Measurements from ENCODE around the gene FRZB.
"Not testable (repeated sequence)": the region's sequence is repeated elsewhere in the genome, so short reads cannot be mapped to it uniquely, and the experiment has no call there.

Gene FRZB

GRCh38 chr2:182887753-182888415, 21.4 kb upstream of the FRZB start:
- no peak for DNase-seq

GRCh38 chr2:182887093-182887492, 20.7 kb upstream of the FRZB start:
- no peak for DNase-seq

- no peak for DNase-seq
Measured at GRCh38 chr2:182885771-182886170, 19.3 kb upstream of the FRZB start.

GRCh38 chr2:182883451-182883850, 17.0 kb upstream of the FRZB start:
- DNase-seq = no peak

- DNase-seq = not testable (repeated sequence)
Measured at GRCh38 chr2:182880100-182880499, 13.7 kb upstream of the FRZB start.

- not testable (repeated sequence) for DNase-seq
Measured at GRCh38 chr2:182876653-182877052, 10.2 kb upstream of the FRZB start.

- no peak for DNase-seq
Measured at GRCh38 chr2:182870227-182870626, 3.8 kb upstream of the FRZB start.

- no peak for DNase-seq
Measured at GRCh38 chr2:182868054-182868796, 1.8 kb upstream of the FRZB start.

- no peak for DNase-seq
Measured at GRCh38 chr2:182867426-182868053, 1.1 kb upstream of the FRZB start.

- DNase-seq = no peak
Measured at GRCh38 chr2:182866095-182866460, 359 bp downstream of the FRZB start.

- no peak for DNase-seq
Measured at GRCh38 chr2:182864949-182865570, 1.4 kb downstream of the FRZB start.

GRCh38 chr2:182863642-182864041, 2.8 kb downstream of the FRZB start:
- DNase-seq = no peak

- DNase-seq = no peak
Measured at GRCh38 chr2:182862091-182862490, 4.3 kb downstream of the FRZB start.

- DNase-seq = no peak
Measured at GRCh38 chr2:182860858-182861257, 5.6 kb downstream of the FRZB start.

- no peak for DNase-seq
Measured at GRCh38 chr2:182858671-182859070, 7.8 kb downstream of the FRZB start.

- DNase-seq = no peak
Measured at GRCh38 chr2:182855376-182855775, 11.1 kb downstream of the FRZB start.

GRCh38 chr2:182854375-182855105, 11.9 kb downstream of the FRZB start:
- DNase-seq = no peak

GRCh38 chr2:182852801-182853200, 13.6 kb downstream of the FRZB start:
- DNase-seq = no peak

- DNase-seq = no peak
Measured at GRCh38 chr2:182852090-182852489, 14.3 kb downstream of the FRZB start.

- no peak for DNase-seq
Measured at GRCh38 chr2:182845794-182846417, 20.5 kb downstream of the FRZB start.

- DNase-seq = no peak
Measured at GRCh38 chr2:182836451-182836850, 30.0 kb downstream of the FRZB start.

- DNase-seq = no peak
Measured at GRCh38 chr2:182834293-182834692, 32.1 kb downstream of the FRZB start.

Measured in activated CD8-positive, alpha-beta memory T cell treated with anti-CD3 and anti-CD28 coated beads, Interleukin-2, amount 50 U/mL, for 4 hours (primary cell).